Cerebellar cortex (tissue), 1 donor: ENCODE measurements around the gene IDI1.
A peak's percentile ranks its signal among the peaks of the same experiment; 100 is the strongest.
"Not testable (repeated sequence)": the region's sequence is repeated elsewhere in the genome, so short reads cannot be mapped to it uniquely, and the experiment has no call there.

Experiments used
- DNase-seq: peaks from one replicate; pipeline ENCODE4 v3.0.0-alpha.2; 2015; ENCODE audit warnings: low spot score

The IDI1 gene

GRCh38 chr10:1063232-1063865 is 14.4 kb upstream of the IDI1 start:
- no peak for DNase-seq

- DNase-seq, result no peak
Observed at GRCh38 chr10:1061930-1062774, 13.2 kb upstream of the IDI1 start.

DNA sequence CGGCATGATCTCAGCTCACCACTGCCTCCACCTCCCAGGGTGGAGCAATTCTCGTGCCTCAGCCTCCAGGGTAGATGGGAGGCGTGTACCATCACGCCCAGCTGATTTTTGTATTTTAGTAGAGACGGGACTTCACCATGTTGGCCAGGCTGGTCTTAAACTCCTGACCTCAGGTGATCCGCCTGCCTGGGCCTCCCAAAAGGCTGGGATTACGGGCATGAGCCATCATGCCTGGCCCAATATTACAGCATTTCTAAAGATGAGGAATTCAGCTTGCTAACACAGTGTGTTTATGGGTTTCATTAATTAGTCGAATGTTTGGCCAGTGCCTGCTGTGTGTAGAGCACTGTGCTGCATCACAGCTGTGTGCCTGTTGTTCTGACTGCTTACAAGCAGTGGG is 11.0 kb upstream of the IDI1 start:
- no peak for DNase-seq

DNA sequence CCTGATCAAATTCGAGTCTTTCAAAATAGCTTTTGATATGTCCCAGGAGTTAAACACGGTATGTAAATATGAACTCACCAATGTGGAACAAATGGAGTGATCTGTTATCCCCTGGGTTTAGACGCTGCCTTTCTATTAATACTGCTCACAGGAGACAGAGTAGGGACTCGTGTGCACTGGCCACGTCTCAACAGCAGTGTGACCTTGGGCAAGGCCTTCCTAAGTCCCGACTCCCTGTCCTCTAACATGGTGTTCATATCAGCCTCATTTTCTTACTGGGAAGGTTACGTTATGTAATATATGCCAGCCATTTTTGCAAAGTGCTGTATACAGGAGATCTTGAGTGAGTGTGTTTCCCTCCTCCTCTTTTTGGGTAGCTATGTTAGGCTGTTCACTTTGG is 9.1 kb upstream of the IDI1 start:
- no peak for DNase-seq

DNA sequence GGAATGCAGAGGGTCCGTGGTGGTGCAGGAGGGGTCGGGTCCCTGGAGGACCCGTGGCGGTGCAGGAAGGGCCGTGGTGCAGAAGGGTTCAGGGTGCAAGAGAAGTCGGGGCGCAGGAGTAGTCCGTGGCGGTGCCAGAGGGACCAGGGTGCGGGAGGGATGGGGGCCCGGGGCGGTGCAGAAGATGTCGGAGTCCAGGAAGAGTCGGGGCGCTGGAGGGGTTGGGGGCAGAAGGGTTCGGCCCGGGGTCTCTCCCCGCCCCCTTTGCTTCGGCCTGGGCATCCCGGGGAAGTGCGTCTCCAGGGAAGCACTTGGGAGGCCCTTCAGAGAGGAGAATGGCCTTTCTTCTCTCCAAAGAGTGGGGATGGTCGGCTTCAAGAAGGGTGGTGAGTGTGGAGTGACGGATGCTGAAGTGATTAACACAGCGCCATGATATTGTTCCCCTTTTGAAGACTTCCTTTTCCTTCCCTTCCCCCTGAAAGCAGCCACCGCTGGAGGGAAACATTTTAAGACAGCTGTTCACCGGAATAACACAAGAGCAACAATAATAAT is 8.3 kb upstream of the IDI1 start:
- no peak for DNase-seq

DNA sequence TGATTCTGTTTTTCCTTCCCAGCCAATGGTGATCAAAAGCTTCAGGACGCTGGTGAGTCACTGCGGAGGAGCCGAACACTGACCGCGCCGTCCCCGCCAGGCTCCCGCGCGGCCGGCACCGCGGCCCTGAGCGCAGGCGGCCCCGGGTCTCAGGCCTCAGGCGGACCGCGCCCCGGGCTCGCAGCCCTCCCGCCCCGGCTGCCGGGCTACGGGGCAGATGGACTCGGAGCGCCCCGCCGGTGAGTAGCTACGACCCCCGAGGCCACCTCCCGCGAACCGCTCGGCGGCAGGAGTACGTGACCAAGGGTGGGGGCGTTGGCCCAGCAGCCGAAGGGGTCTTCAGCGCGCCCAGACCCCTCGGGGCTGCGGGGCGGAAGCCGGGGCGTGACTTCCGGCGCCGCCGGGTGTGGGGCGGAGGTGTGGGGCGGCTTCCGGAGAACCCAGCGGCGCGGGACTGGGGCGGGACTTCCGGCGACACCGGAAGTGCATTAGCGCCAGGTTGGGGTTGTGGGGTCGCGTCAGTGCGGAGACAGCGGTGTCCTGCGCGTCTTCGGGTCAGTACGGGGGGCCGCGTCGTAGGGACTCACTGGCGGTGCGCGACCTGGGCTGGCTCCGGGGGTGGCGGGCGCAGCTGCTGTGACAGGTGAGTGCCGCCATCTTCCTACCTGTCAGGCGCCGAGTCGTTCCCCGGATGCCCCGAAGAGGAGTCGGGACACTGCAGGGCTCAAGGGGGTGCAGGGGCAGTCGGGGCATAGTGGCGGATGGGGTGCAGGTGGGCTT is 7.6 kb upstream of the IDI1 start, which contains the start of gene WDR37:
TSS of gene WDR37 (plus strand) at position 60 of the 780 bp plus-strand sequence. CDS start 15,771 bp downstream, outside the sequence.
- DNase-seq, result peak; percentile 82

- no peak for DNase-seq
Observed at GRCh38 chr10:1054684-1055083, 5.8 kb upstream of the IDI1 start.

GRCh38 chr10:1050554-1050953 is 1.6 kb upstream of the IDI1 start:
- DNase-seq, result no peak

- no peak for DNase-seq
Observed at GRCh38 chr10:1050145-1050544, 1.2 kb upstream of the IDI1 start.

DNA sequence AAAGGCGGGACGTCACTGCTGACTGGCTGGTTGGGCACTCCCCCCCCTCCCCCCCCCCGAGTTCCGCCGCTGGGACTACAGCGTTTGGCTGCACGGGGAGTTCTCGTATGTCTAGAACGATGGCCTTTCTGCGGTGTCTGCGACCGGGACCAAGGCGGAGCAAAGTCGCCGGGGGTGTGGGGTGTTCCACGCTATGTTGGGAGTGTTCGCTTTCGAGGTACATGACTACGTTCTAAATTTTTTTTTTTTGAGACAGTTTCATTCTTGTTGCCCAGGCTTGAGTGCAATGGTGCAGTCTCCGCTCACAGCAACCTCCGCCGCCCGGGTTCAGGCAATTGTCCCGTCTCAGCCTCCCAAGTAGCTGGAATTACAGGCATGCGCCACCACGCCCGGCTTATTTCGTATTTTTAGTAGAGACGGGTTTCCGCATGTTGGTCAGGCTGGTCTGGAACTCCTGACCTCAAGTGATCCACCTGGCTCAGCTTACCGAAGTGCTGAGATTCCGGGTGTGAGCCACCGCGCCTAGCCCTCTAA is 573 bp upstream of the IDI1 start:
- no peak for DNase-seq

- peak; percentile 30 for DNase-seq
Observed at GRCh38 chr10:1048349-1048731, 579 bp downstream of the IDI1 start.

- DNase-seq, result no peak
Observed at GRCh38 chr10:1047937-1048336, 982 bp downstream of the IDI1 start.

- no peak for DNase-seq
Observed at GRCh38 chr10:1045415-1045814, 3.5 kb downstream of the IDI1 start.

GRCh38 chr10:1044964-1045363 is 4.0 kb downstream of the IDI1 start:
- DNase-seq, result no peak

DNA sequence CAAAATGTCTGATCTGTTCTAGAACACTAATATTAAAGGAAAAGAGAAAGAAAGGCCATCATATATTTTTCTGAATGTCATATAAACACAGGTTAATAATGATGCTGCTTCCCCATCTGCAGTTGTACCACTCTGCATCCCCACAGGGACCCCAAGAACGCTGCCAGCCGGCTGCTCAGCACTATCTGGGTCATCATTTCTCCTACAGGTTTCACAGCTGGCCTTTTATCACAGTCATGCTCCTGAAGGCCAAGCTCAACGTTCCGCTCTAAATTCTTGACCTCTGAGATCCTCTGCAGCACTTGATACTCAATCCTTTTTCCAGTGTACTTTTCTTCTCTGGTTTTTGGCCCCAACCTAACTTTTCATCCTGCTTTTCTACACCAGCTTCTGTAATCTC is 4.8 kb downstream of the IDI1 start:
- peak; percentile 31 for DNase-seq

DNA sequence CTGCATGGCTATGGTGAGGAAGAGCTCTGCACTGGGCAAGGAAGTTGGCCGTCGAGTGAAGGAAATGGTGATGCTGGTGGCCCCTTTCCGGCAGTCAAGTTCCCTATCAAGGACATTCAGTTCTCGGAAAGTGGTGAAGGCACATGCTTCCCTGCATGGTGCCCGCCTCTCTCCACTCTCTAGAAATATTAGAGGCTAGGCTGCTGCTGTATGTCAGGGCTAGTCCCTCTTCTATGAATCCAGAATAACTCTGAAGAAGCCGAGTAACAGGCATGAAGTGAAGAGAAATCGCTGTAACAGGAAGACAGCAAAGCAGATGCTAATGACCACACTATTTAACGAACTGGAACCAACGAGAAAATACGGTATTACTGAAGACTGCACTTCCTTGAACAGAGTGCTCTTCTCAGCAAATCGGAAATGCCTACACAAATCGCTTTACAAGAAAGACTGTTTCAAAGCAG is 5.4 kb downstream of the IDI1 start:
- DNase-seq, result no peak

- no peak for DNase-seq
Observed at GRCh38 chr10:1041514-1041913, 7.4 kb downstream of the IDI1 start.

DNA sequence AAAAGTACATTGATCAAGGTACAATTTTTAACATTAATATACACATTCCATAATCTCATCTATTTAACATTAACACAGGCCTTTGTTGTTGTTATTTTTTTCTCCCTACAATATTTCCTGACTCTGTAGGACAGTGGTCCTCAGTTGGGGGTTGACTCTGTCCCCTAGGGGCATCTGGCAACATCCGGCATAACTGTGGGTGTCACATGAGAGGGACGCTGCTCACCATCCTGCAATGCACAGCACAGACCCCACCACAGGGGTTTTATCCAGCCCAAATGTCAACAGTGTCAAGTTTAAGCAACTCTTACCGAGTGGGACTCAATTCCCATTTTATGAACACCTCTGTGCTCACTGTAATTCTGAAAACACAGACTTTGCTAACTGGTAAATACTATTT is 8.8 kb downstream of the IDI1 start:
- DNase-seq, result no peak

- not testable (repeated sequence) for DNase-seq
Observed at GRCh38 chr10:1038769-1039168, 10.2 kb downstream of the IDI1 start.

DNA sequence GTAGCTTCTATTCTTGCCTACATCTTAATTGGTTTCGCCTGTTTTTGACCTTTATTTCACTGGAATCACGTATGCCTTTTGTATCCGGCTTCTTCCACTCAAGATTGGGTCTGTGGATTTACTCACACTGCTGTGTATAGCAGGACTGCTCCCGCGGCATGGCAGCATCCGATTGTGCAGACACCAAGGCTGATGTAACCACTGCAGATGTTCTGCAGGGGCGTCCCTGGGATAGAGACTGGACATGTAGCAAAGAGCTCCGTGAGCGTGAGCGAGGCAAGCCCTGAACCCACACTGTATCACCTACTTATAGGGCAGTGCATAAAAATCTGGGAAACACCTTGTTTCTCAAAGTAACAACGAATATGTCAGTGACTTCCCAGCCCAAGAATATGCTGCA is 11.8 kb downstream of the IDI1 start:
- DNase-seq, result no peak

DNA sequence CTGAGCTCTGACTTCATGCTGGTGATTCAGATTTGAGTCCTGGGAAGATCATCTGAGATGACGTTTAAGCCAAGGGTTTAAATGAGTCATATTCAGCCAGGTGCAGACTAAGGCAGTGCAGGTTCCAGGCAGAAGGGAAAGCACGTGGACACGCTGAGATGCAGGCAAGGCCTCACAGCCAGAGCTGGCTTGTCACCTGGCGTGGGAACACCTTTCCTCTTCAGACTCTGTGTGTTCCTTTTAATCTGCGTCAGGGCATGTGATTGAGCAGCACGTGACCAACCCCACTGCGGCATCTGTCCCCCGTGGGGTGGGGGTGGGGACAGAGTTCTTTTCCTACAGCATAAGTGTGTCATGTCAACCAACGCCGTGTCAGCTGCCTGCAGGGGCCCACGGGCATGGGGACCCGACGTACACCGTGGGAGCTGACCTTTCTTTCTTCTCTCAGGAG is 12.6 kb downstream of the IDI1 start:
- no peak for DNase-seq

DNA sequence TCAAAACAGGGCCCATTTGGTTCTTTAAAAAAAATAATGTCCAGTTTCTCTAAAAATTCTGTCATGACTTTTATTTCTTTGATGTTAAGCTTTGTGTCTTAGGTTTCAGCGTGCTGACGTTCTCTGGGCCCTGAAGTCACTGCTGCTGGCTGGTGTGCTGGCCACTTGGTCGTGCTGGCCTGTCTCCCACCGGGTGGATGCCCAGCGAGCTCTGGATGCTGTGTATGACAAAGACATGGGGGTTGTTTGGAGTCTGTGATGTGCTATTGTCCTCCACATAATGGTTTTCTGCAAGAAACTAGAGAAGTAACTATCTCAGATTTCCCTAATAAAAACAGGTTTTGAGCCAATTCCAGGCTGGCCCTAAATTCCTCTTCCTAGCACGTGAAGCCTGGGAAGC is 13.7 kb downstream of the IDI1 start:
- no peak for DNase-seq
